HepG2 (cell line): ENCODE results near the gene EZH1. TPM values are rescaled to one million over a fixed set of nuclear protein-coding genes. Genes with fewer than 3 reads are reported as not detected.

ENCODE experiments used
- ATF2 ChIP-seq: sonication (generic); formaldehyde crosslinking; IDR thresholded peaks from 2 replicates; pipeline ENCODE4 v1.4.0; 2020; ENCODE audit warnings: missing genetic modification reagents
- CREB3 ChIP-seq: sonication (generic); formaldehyde crosslinking; IDR thresholded peaks from 2 replicates; pipeline ENCODE4 v1.5.0; 2020; ENCODE audit warnings: missing genetic modification reagents
- EEA1 ChIP-seq: sonication (generic); formaldehyde crosslinking; IDR thresholded peaks from 2 replicates; pipeline ENCODE4 v1.5.1; 2020; ENCODE audit warnings: mild to moderate bottlenecking, missing genetic modification reagents, borderline replicate concordance
- HOXA7 ChIP-seq: sonication (generic); formaldehyde crosslinking; IDR thresholded peaks from 2 replicates; pipeline ENCODE4 v1.8.1; 2022; ENCODE audit warnings: mild to moderate bottlenecking, missing genetic modification reagents, moderate library complexity
- IRX3 ChIP-seq: sonication (generic); formaldehyde crosslinking; IDR thresholded peaks from 2 replicates; pipeline ENCODE4 v1.8.1; 2023; ENCODE audit warnings: mild to moderate bottlenecking, low read depth, missing genetic modification reagents, borderline replicate concordance
- KDM1A ChIP-seq: IDR thresholded peaks from 2 replicates; pipeline ENCODE4 v1.6.1; 2016; ENCODE audit warnings: missing compliant biosample characterization
- KLF11 ChIP-seq: IDR thresholded peaks from 2 replicates; pipeline ENCODE4 v1.6.1; 2016; ENCODE audit warnings: missing compliant biosample characterization
- RBFOX2 ChIP-seq: fragments of 200-400 bp; formaldehyde crosslinking; IDR thresholded peaks from 2 replicates; pipeline ENCODE4 v1.6.1; 2017; ENCODE audit warnings: low read depth, mild to moderate bottlenecking, low read length
- SNAI1 ChIP-seq: sonication (generic); formaldehyde crosslinking; IDR thresholded peaks from 2 replicates; pipeline ENCODE4 v1.5.0; 2020; ENCODE audit warnings: mild to moderate bottlenecking, missing genetic modification reagents, borderline replicate concordance
- THYN1 ChIP-seq: sonication (generic); formaldehyde crosslinking; IDR thresholded peaks from 2 replicates; pipeline ENCODE4 v1.8.1; 2023; ENCODE audit warnings: low read depth, mild to moderate bottlenecking, moderate library complexity, missing genetic modification reagents, borderline replicate concordance
- ZMYM3 ChIP-seq: sonication (generic); formaldehyde crosslinking; IDR thresholded peaks from 2 replicates; pipeline ENCODE4 v1.5.1; 2020; ENCODE audit warnings: mild to moderate bottlenecking, missing genetic modification reagents
- ZNF280D ChIP-seq: sonication (generic); formaldehyde crosslinking; IDR thresholded peaks from 2 replicates; pipeline ENCODE4 v1.5.1; 2020; ENCODE audit warnings: mild to moderate bottlenecking, missing genetic modification reagents
- ZNF710 ChIP-seq: sonication (generic); formaldehyde crosslinking; IDR thresholded peaks from 2 replicates; pipeline ENCODE4 v1.5.0; 2020; ENCODE audit warnings: mild to moderate bottlenecking, missing genetic modification reagents, borderline replicate concordance
- ZNF780A ChIP-seq: sonication (generic); formaldehyde crosslinking; IDR thresholded peaks from 2 replicates; pipeline ENCODE4 v1.8.0; 2022; ENCODE audit warnings: mild to moderate bottlenecking, missing genetic modification reagents, moderate library complexity
- ZNF788 ChIP-seq: sonication (generic); formaldehyde crosslinking; IDR thresholded peaks from 2 replicates; pipeline ENCODE4 v1.5.0; 2020; ENCODE audit warnings: mild to moderate bottlenecking, missing genetic modification reagents, borderline replicate concordance
- ZSCAN12 ChIP-seq: sonication (generic); formaldehyde crosslinking; IDR thresholded peaks from 2 replicates; pipeline ENCODE4 v1.9.0; 2021; ENCODE audit warnings: mild to moderate bottlenecking, missing genetic modification reagents
- polyA plus RNA-seq, 8 experiments: library from polyadenylated mRNA; depleted of rRNA in 3 of 8; stranded (reverse) in 7 of 8; unstranded in 1 of 8; fragments of >200 nt; fragmentation: Illumina TruSeq in 4 of 8; extraction: Trizol in 4 of 8; gene quantifications; 2 replicates each; pipeline versions ENCODE4 v1.2.1 to v1.2.3, GENCODE V29; 2011 to 2016; ENCODE audit warnings: low read depth in 4 of 8, missing spikeins in 1 of 8, mixed read lengths in 1 of 8; ENCODE audit not compliant: insufficient read depth in 1 of 8
- total RNA-seq, 5 experiments: library from RNA; depleted of rRNA; stranded (reverse); fragments of >200 nt; fragmentation: Illumina TruSeq; extraction: Trizol; gene quantifications; 2 replicates each; pipeline ENCODE4 v1.2.3, GENCODE V29; 2016; ENCODE audit warnings: low read depth in 1 of 5
- TF ChIP-seq, protein P1 (sequence below): fragments of 450-650 bp; IDR thresholded peaks from 2 replicates; pipeline ENCODE4 v1.6.1; 2016
- TF ChIP-seq, protein P2 (sequence below): sonication (generic); formaldehyde crosslinking; IDR thresholded peaks from 2 replicates; pipeline ENCODE4 v1.5.1; 2020; ENCODE audit warnings: missing genetic modification reagents, mild to moderate bottlenecking, borderline replicate concordance

The EZH1 gene
- total and polyA plus RNA-seq, 2 of the 13 experiments (the other 11 are each of a cell fraction or from before 2014, with no cell fraction given), result 11.6 to 24.0 TPM

- TF ChIP-seq ZNF280D (CRISPR knock-in tag) (peak; percentile 72; the same call in 1 of the 2 replicates), SNAI1 (CRISPR knock-in tag) (peak; percentile 92; the same call in 1 of the 2 replicates), KDM1A (CRISPR knock-in tag) (0 out of 2 replicates have a peak, but pooled peaks have one; percentile 54), THYN1 (CRISPR knock-in tag) (no peak), RBFOX2 (peak; percentile 94), ZMYM3 (CRISPR knock-in tag) (no peak), ZNF788 (CRISPR knock-in tag) (peak; percentile 47; the same call in 1 of the 2 replicates), EEA1 (CRISPR knock-in tag) (no peak), CREB3 (no peak), ZSCAN12 (no peak), ATF2 (CRISPR knock-in tag) (peak; percentile 58; the same call in 1 of the 2 replicates), IRX3 (no peak), HOXA7 (CRISPR knock-in tag) (no peak), ZNF710 (CRISPR knock-in tag) (peak; percentile 84; the same call in 1 of the 2 replicates), ZNF780A (CRISPR knock-in tag) (no peak; the same call in 1 of the 2 replicates), KLF11 (peak; percentile 65; the same call in 1 of the 2 replicates)
- TF ChIP-seq, protein P1, sequence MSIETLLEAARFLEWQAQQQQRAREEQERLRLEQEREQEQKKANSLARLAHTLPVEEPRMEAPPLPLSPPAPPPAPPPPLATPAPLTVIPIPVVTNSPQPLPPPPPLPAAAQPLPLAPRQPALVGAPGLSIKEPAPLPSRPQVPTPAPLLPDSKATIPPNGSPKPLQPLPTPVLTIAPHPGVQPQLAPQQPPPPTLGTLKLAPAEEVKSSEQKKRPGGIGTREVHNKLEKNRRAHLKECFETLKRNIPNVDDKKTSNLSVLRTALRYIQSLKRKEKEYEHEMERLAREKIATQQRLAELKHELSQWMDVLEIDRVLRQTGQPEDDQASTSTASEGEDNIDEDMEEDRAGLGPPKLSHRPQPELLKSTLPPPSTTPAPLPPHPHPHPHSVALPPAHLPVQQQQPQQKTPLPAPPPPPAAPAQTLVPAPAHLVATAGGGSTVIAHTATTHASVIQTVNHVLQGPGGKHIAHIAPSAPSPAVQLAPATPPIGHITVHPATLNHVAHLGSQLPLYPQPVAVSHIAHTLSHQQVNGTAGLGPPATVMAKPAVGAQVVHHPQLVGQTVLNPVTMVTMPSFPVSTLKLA, result no peak
- TF ChIP-seq, protein P2, sequence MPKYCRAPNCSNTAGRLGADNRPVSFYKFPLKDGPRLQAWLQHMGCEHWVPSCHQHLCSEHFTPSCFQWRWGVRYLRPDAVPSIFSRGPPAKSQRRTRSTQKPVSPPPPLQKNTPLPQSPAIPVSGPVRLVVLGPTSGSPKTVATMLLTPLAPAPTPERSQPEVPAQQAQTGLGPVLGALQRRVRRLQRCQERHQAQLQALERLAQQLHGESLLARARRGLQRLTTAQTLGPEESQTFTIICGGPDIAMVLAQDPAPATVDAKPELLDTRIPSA (CRISPR knock-in tag), result 0 out of 2 replicates have a peak, but pooled peaks have one; percentile 54
Measured at GRCh38 chr17:42659079-42659931, 85.5 kb downstream of the EZH1 start, which contains the start of gene TUBG2 (continued).
